ENCODE measurements around the gene SNAP47.

SNAP47 gene

GRCh38 chr1:227780101-227781044, 45.1 kb downstream of the SNAP47 start:
- TF ChIP-seq REST (IDR thresholded peaks at IDR 0.05; ENCODE audit: insufficient read depth in 1 of 2, low read depth in 2 of 2, low read length in 2 of 2) (no peak), SIN3A (IDR thresholded peaks at IDR 0.05; ENCODE audit: borderline replicate concordance, insufficient read depth, low read length) (no peak), TAF1 (IDR thresholded peaks at IDR 0.05; ENCODE audit: borderline replicate concordance, insufficient read depth, low read length) (no peak), POLR2AphosphoS5 (IDR thresholded peaks at IDR 0.05; ENCODE audit: low read depth, low read length) (no peak), FOXP2 (optimal IDR thresholded peaks at IDR 0.05; ENCODE audit: borderline replicate concordance, extremely low read depth, extremely low read length, insufficient read depth) (no peak)

DNA sequence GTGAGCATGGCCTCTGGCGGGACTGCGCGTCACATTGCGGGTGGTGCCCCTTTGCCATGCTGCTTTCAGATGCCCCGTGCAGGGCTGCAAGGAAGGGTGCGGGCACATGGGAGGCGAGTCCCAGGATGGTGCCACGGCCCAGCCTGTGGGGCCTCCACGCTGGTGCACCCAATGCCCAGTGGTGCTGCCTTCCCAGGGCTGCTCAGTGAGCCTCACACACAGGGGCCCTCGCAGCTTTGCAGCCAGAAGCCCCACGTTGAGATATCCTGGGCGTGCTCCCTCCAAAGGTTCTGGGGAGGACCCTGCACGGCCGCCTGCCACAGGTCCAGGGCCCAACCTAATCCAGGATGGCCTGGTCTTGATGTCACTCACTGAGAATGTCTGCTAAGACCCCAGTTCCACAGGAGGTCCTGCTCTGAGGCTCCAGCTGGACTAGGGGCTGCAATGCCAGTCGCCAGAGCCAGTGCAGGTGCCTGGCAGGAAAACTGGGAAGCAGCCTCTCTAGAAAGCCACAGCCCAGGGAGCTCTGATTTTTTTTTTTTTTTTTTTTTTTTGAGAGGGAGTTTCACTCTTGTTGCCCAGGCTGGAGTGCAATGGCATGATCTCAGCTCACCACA, 46.2 kb downstream of the SNAP47 start:
- TF ChIP-seq TAF1 (IDR thresholded peaks at IDR 0.05; ENCODE audit: borderline replicate concordance, insufficient read depth, low read length) (no peak), FOXP2 (optimal IDR thresholded peaks at IDR 0.05; ENCODE audit: borderline replicate concordance, extremely low read depth, extremely low read length, insufficient read depth) (no peak), REST (IDR thresholded peaks at IDR 0.05; ENCODE audit: insufficient read depth in 1 of 2, low read depth in 2 of 2, low read length in 2 of 2) (no peak), SIN3A (IDR thresholded peaks at IDR 0.05; ENCODE audit: borderline replicate concordance, insufficient read depth, low read length) (no peak), POLR2AphosphoS5 (IDR thresholded peaks at IDR 0.05; ENCODE audit: low read depth, low read length) (no peak)

DNA sequence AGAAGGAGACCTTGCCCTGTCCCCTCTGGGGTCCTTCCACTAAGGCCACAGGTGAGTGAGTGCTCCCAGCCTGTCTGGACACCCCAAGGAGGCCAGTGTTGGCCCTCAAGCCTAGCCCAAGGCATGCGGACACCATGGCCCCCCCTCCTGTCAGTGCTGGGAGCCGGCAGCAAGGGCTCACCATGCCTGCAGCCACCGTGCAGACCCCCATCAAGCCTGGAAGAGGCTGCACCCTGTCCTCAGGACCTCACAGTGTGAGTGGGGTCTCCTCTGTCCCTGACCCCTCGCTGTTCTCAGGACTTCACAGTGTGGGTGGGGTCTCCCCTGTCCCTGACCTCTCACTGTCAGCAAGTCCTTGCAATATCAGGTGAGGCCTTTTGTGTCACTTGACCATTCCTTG, 47.0 kb downstream of the SNAP47 start:
- TF ChIP-seq REST (IDR thresholded peaks at IDR 0.05; ENCODE audit: insufficient read depth in 1 of 2, low read depth in 2 of 2, low read length in 2 of 2), result no peak

- TF ChIP-seq REST (IDR thresholded peaks at IDR 0.05; ENCODE audit: insufficient read depth in 1 of 2, low read depth in 2 of 2, low read length in 2 of 2) (no peak), TAF1 (IDR thresholded peaks at IDR 0.05; ENCODE audit: borderline replicate concordance, insufficient read depth, low read length) (no peak), POLR2AphosphoS5 (IDR thresholded peaks at IDR 0.05; ENCODE audit: low read depth, low read length) (no peak), SIN3A (IDR thresholded peaks at IDR 0.05; ENCODE audit: borderline replicate concordance, insufficient read depth, low read length) (no peak), FOXP2 (optimal IDR thresholded peaks at IDR 0.05; ENCODE audit: borderline replicate concordance, extremely low read depth, extremely low read length, insufficient read depth) (no peak)
These were observed 50.0 kb downstream of the SNAP47 start for GRCh38 chr1:227785094-227785804.

Data from PFSK-1 (cell line).